Measurements from ENCODE around the gene TSC22D3. TPM values are rescaled to one million over a fixed set of nuclear protein-coding genes. Genes with fewer than 3 reads are reported as not detected.
A peak's percentile ranks its signal among the peaks of the same experiment; 100 is the strongest.
"Not testable (repeated sequence)": the region's sequence is repeated elsewhere in the genome, so short reads cannot be mapped to it uniquely, and the experiment has no call there.

Gene TSC22D3
- total and polyA plus RNA-seq, 8 donors = 198 to 906 (median 338) TPM

- peak overlapping the region in 3 of 5 donors; percentile 78 to 81 (median 80) for H3K27ac ChIP-seq
- intact Hi-C loops (cut with DNase I; ENCODE audit: low total_unique reads) = no loop called here
- H3K36me3 ChIP-seq = no peaks in the 10 kb centered on the region
- no peak for DNase-seq
- no peaks in the 10 kb centered on the region for H3K9me3 ChIP-seq
- no peaks in the 10 kb centered on the region for H3K27me3 ChIP-seq
- H3K4me1 ChIP-seq = peaks cover 21 to 42% (median 30%) of the 10 kb centered on the region in 4 donors
- WGBS, 5 donors = 64 to 86% (median 65%) methylated on average over 3 of the region's 3 CpGs
- TF ChIP-seq EP300 (IDR thresholded peaks at IDR 0.05) (no peak), CTCF (IDR thresholded peaks at IDR 0.05) (no peak), POLR2AphosphoS5 (IDR thresholded peaks at IDR 0.05) (no peak), POLR2A (IDR thresholded peaks at IDR 0.05) (no peak)
- H3K4me3 ChIP-seq = no peak overlapping the region
Observed at GRCh38 chrX:107686026-107686425, 89.6 kb downstream of the TSC22D3 start.

GRCh38 chrX:107685586-107685985, 90.0 kb downstream of the TSC22D3 start:
- H3K27me3 ChIP-seq; H3K36me3 ChIP-seq; H3K4me3 ChIP-seq; DNase-seq; intact Hi-C loops (cut with DNase I; ENCODE audit: low total_unique reads); H3K9me3 ChIP-seq: not testable (repeated sequence)
- 85 to 98% (median 90%) methylated on average over 7 to 9 of the region's 9 CpGs for whole genome bisulfite sequencing, 5 donors
- Histone ChIP-seq H3K27ac (peak overlapping the region; percentile 69 to 83 (median 80)), H3K4me1 (peaks cover 21 to 42% (median 30%) of the 10 kb centered on the region in 4 donors)

- Histone ChIP-seq H3K27me3 (peaks cover 0 to 3% (median 0%) of the 10 kb centered on the region in 3 donors), H3K36me3 (no peaks in the 10 kb centered on the region), H3K27ac (peak overlapping the region; percentile 69 to 83 (median 80)), H3K9me3 (no peaks in the 10 kb centered on the region), H3K4me3 (no peak overlapping the region), H3K4me1 (peaks cover 21 to 42% (median 30%) of the 10 kb centered on the region in 4 donors)
- peak; percentile 67 to 91 for DNase-seq
- TF ChIP-seq CTCF (IDR thresholded peaks at IDR 0.05) (no peak), POLR2A (IDR thresholded peaks at IDR 0.05) (peak in 1 of 4 donors; percentile 22), EP300 (IDR thresholded peaks at IDR 0.05) (no peak), POLR2AphosphoS5 (IDR thresholded peaks at IDR 0.05) (peak; percentile 0 to 69 (median 65))
- 9 to 60% (median 37%) methylated on average over 4 to 5 of the region's 5 CpGs for WGBS, 5 donors
- intact Hi-C loops (cut with DNase I; ENCODE audit: low total_unique reads) = no loop called here
Observed at GRCh38 chrX:107684956-107685385, 90.6 kb downstream of the TSC22D3 start.

- Histone ChIP-seq H3K36me3 (no peaks in the 10 kb centered on the region), H3K4me3 (no peak overlapping the region), H3K4me1 (peaks cover 21 to 42% (median 30%) of the 10 kb centered on the region in 4 donors), H3K9me3 (no peaks in the 10 kb centered on the region), H3K27ac (peak overlapping the region; percentile 69 to 83 (median 80)), H3K27me3 (peaks cover 0 to 3% (median 0%) of the 10 kb centered on the region in 3 donors)
- no peak for DNase-seq
- 73 to 94% (median 78%) methylated on average over 3 of the region's 3 CpGs for WGBS, 5 donors
- intact Hi-C loops (cut with DNase I; ENCODE audit: low total_unique reads) = no loop called here
- TF ChIP-seq EP300 (IDR thresholded peaks at IDR 0.05) (no peak), POLR2AphosphoS5 (IDR thresholded peaks at IDR 0.05) (no peak), POLR2A (IDR thresholded peaks at IDR 0.05) (no peak), CTCF (IDR thresholded peaks at IDR 0.05) (no peak)
Observed at GRCh38 chrX:107683931-107684330, 91.7 kb downstream of the TSC22D3 start.

DNA sequence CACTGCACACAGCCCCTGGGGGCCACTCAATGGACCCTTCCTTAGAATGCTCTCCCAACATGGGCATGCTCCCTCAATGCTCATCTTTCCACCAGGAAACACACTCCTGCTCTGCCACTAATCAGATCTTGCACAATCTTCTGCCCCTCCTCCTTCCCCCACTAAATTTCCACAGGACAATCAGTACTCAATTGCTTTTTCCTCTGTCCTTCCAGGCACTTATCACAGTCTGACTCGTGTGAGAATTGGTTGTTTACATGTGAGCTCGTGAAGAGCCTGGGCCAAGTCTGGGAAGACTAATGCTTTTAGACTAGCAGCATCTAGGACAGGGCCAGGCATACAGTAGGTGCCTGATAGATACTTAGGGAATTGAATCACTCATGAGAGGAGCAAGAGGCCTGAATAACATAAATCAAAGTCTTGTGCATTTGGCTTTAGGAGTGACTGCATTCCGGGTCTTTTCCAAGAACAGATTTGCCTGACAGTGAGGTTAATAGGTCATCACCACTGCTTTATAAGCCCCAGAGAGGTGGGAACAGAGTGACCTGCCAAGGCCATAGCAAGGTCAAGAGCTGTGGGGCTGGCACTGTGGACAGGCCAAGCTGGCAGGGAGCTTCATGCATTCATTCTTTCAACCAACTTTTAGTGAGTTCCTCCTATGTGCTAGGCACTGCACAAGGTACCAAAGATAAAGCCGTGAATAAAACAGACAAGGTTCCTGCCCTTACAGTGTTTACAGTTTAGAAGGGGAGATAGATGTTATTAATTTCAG, 92.3 kb downstream of the TSC22D3 start:
- no peaks in the 10 kb centered on the region for H3K9me3 ChIP-seq
- DNase-seq = peak; percentile 31 to 45
- H3K4me1 ChIP-seq = peaks cover 21 to 47% (median 30%) of the 10 kb centered on the region in 4 donors
- H3K27ac ChIP-seq = peak overlapping the region; percentile 53 to 81 (median 78)
- peaks cover 0 to 3% (median 0%) of the 10 kb centered on the region in 3 donors for H3K27me3 ChIP-seq
- no peak overlapping the region for H3K4me3 ChIP-seq
- 21 to 36% (median 32%) methylated on average over 3 to 4 of the region's 4 CpGs for WGBS, 5 donors
- intact Hi-C loops (cut with DNase I; ENCODE audit: low total_unique reads) = no loop called here
- TF ChIP-seq POLR2A (IDR thresholded peaks at IDR 0.05) (no peak), POLR2AphosphoS5 (IDR thresholded peaks at IDR 0.05) (peak; percentile 78 to 86 (median 84))
- no peaks in the 10 kb centered on the region for H3K36me3 ChIP-seq

Data from stomach (tissue), 9 donors.